Measurements from ENCODE around the gene CAPN6.

Gene CAPN6

DNA sequence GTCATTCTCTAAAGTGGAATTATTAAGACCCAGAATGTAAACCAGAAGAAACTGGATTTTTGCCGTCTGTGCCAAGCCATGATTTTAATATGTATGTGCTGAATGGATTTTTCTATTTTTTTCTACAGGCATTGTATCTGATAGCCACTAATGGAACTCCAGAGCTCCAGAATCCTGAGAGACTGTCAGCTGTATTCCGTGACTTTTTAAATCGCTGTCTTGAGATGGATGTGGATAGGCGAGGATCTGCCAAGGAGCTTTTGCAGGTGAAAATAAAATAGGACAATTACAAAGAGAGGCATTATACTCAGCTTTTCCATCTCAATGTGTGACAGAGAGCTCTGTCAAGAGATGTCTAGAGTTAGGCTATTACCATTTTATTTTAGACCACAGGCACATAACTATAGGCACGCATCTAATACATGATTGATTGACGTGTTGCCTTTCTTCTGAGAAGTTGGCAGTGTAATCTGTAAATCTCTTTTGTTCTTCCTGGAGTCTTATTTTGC is 53.9 kb downstream of the CAPN6 start:
- no peaks in the 10 kb centered on the region for H3K4me1 ChIP-seq (ENCODE audit: control insufficient read depth in 1 of 2, insufficient read depth in 2 of 2, low read length in 2 of 2)
- H3K9me3 ChIP-seq (ENCODE audit: insufficient read depth, low read depth, low read length), result no peaks in the 10 kb centered on the region
- H3K79me1 ChIP-seq (ENCODE audit: low read length), result no peaks in the 10 kb centered on the region
- no peak overlapping the region for H4K91ac ChIP-seq (ENCODE audit: low read depth, low read length)
- H3K4ac ChIP-seq (ENCODE audit: low read depth, low read length), result no peak overlapping the region
- no peaks in the 10 kb centered on the region for H3K27me3 ChIP-seq (ENCODE audit: insufficient read depth, low read length)
- no peak overlapping the region for H3K9ac ChIP-seq (ENCODE audit: low read length)
- no peaks in the 10 kb centered on the region for H3K36me3 ChIP-seq (ENCODE audit: control insufficient read depth in 1 of 2, insufficient read depth in 2 of 2, low read length in 2 of 2)
- H3K4me2 ChIP-seq (ENCODE audit: low read length), result no peak overlapping the region
- no peak for DNase-seq
- no CpG with 5 or more reads among the region's 6 CpGs for WGBS (ENCODE audit: extremely low coverage, insufficient coverage, insufficient read length)
- no peak overlapping the region for H2AK5ac ChIP-seq (ENCODE audit: low read length)
- no peaks in the 10 kb centered on the region for H3K79me2 ChIP-seq (ENCODE audit: control insufficient read depth, insufficient read depth, low read length, poor library complexity)
- H4K8ac ChIP-seq (ENCODE audit: low read depth, low read length), result no peak overlapping the region
- no peak overlapping the region for H2BK5ac ChIP-seq (ENCODE audit: low read depth, low read length, poor library complexity)
- H2BK120ac ChIP-seq (ENCODE audit: insufficient read depth, low read length, poor library complexity), result no peak overlapping the region
- H2AFZ ChIP-seq (ENCODE audit: insufficient read depth, low read length, poor library complexity), result no peak overlapping the region
- H3K23ac ChIP-seq (ENCODE audit: low read length), result no peak overlapping the region
- no peak overlapping the region for H3K4me3 ChIP-seq (ENCODE audit: low read depth, low read length)
- H3K27ac ChIP-seq (ENCODE audit: low read depth, low read length), result no peak overlapping the region
- H4K12ac ChIP-seq (ENCODE audit: low read depth, low read length), result no peak overlapping the region
- no peak overlapping the region for H3K18ac ChIP-seq (ENCODE audit: low read length)
- H3K14ac ChIP-seq (ENCODE audit: low read length), result no peak overlapping the region
- H2BK12ac ChIP-seq (ENCODE audit: low read length), result no peak overlapping the region

DNA sequence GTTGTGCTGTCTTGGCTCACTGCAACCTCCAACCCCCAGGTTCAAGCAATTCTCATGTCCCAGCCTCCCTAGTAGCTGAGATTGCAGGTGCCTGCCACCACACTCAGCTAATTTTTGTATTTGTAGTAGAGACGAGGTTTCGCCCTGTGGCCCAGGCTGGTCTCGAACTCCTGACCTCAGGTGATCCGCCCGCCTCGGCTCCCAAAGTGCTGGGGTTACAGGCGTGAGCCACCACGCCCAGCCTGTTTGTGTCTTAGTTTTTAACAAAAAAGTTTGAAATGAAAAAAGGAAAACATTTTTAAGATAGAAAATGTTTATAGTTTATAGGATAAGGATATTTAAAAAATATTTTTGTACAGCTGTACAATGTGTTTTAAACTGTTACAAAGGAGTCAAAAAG is 62.4 kb downstream of the CAPN6 start:
- Histone ChIP-seq H3K79me1 (ENCODE audit: low read length) (no peaks in the 10 kb centered on the region), H3K23ac (ENCODE audit: low read length) (no peak overlapping the region), H3K36me3 (ENCODE audit: control insufficient read depth in 1 of 2, insufficient read depth in 2 of 2, low read length in 2 of 2) (peaks cover 0 to 1% of the 10 kb centered on the region in 2 experiments), H3K9ac (ENCODE audit: low read length) (no peak overlapping the region), H3K18ac (ENCODE audit: low read length) (no peak overlapping the region), H3K4me1 (ENCODE audit: control insufficient read depth in 1 of 2, insufficient read depth in 2 of 2, low read length in 2 of 2) (no peaks in the 10 kb centered on the region), H2BK120ac (ENCODE audit: insufficient read depth, low read length, poor library complexity) (no peak overlapping the region), H2AFZ (ENCODE audit: insufficient read depth, low read length, poor library complexity) (no peak overlapping the region), H2BK12ac (ENCODE audit: low read length) (no peak overlapping the region), H3K4ac (ENCODE audit: low read depth, low read length) (no peak overlapping the region), H4K12ac (ENCODE audit: low read depth, low read length) (no peak overlapping the region), H2BK5ac (ENCODE audit: low read depth, low read length, poor library complexity) (no peak overlapping the region), H3K4me3 (ENCODE audit: low read depth, low read length) (no peak overlapping the region), H3K14ac (ENCODE audit: low read length) (no peak overlapping the region), H4K8ac (ENCODE audit: low read depth, low read length) (no peak overlapping the region), H2AK5ac (ENCODE audit: low read length) (no peak overlapping the region), H3K9me3 (ENCODE audit: insufficient read depth, low read depth, low read length) (no peaks in the 10 kb centered on the region), H3K79me2 (ENCODE audit: control insufficient read depth, insufficient read depth, low read length, poor library complexity) (no peaks in the 10 kb centered on the region), H3K4me2 (ENCODE audit: low read length) (no peak overlapping the region), H4K91ac (ENCODE audit: low read depth, low read length) (no peak overlapping the region), H3K27me3 (ENCODE audit: insufficient read depth, low read length) (no peaks in the 10 kb centered on the region), H3K27ac (ENCODE audit: low read depth, low read length) (no peak overlapping the region)
- DNase-seq, result no peak
- no CpG with 5 or more reads among the region's 8 CpGs for WGBS (ENCODE audit: extremely low coverage, insufficient coverage, insufficient read length)

DNA sequence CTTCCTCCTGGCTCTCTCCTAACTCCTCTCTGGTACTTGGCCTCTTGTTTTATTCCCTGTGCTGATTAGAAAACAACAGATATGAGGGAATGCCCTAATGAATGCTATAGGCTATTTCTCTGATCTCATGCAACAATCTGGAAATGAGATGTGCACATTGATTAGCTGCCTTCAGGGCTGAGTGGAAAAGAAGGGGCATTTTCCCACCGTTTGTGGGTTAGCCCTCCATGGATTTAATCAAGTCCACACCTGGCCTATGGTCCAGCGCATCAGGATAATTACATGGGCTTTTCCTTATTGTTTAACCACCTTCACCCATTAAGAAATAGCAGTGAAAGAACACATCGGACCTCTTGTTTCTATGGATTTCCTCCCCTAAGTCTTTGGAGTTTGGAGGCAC is 70.0 kb downstream of the CAPN6 start:
- WGBS (ENCODE audit: extremely low coverage, insufficient coverage, insufficient read length), result no CpG with 5 or more reads among the region's 3 CpGs
- Histone ChIP-seq H3K4me2 (ENCODE audit: low read length) (no peak overlapping the region), H3K14ac (ENCODE audit: low read length) (no peak overlapping the region), H2BK120ac (ENCODE audit: insufficient read depth, low read length, poor library complexity) (no peak overlapping the region), H3K79me1 (ENCODE audit: low read length) (no peaks in the 10 kb centered on the region), H3K27ac (ENCODE audit: low read depth, low read length) (no peak overlapping the region), H4K12ac (ENCODE audit: low read depth, low read length) (no peak overlapping the region), H3K79me2 (ENCODE audit: control insufficient read depth, insufficient read depth, low read length, poor library complexity) (no peaks in the 10 kb centered on the region), H4K8ac (ENCODE audit: low read depth, low read length) (no peak overlapping the region), H3K4ac (ENCODE audit: low read depth, low read length) (no peak overlapping the region), H3K4me1 (ENCODE audit: control insufficient read depth in 1 of 2, insufficient read depth in 2 of 2, low read length in 2 of 2) (no peaks in the 10 kb centered on the region), H3K36me3 (ENCODE audit: control insufficient read depth in 1 of 2, insufficient read depth in 2 of 2, low read length in 2 of 2) (no peaks in the 10 kb centered on the region), H3K18ac (ENCODE audit: low read length) (no peak overlapping the region), H3K9me3 (ENCODE audit: insufficient read depth, low read depth, low read length) (no peaks in the 10 kb centered on the region), H3K23ac (ENCODE audit: low read length) (no peak overlapping the region), H3K27me3 (ENCODE audit: insufficient read depth, low read length) (no peaks in the 10 kb centered on the region), H3K9ac (ENCODE audit: low read length) (no peak overlapping the region), H2AFZ (ENCODE audit: insufficient read depth, low read length, poor library complexity) (no peak overlapping the region), H3K4me3 (ENCODE audit: low read depth, low read length) (no peak overlapping the region), H4K91ac (ENCODE audit: low read depth, low read length) (no peak overlapping the region), H2BK5ac (ENCODE audit: low read depth, low read length, poor library complexity) (no peak overlapping the region), H2AK5ac (ENCODE audit: low read length) (no peak overlapping the region), H2BK12ac (ENCODE audit: low read length) (no peak overlapping the region)
- no peak for DNase-seq

DNA sequence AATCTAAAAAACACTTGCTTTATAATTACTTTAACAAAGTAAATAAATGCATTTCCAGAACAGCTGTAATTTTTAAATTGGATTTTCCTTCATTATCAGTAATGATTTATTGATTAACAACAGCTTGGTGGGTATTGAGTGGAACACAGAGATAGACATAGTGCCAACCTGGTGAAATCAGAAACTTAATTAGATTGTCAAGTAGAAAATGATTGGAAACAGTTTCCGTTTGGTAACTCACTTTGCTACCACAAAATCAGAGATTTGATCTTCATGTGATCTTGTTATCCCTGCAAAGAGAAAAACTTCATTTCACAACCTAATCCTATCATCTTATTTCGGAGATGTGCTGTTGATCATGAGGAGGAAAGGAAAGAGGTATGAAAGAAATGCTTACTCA is 70.8 kb downstream of the CAPN6 start:
- Histone ChIP-seq H2AFZ (ENCODE audit: insufficient read depth, low read length, poor library complexity) (no peak overlapping the region), H4K12ac (ENCODE audit: low read depth, low read length) (no peak overlapping the region), H3K27me3 (ENCODE audit: insufficient read depth, low read length) (no peaks in the 10 kb centered on the region), H3K4me2 (ENCODE audit: low read length) (no peak overlapping the region), H2BK5ac (ENCODE audit: low read depth, low read length, poor library complexity) (no peak overlapping the region), H4K91ac (ENCODE audit: low read depth, low read length) (no peak overlapping the region), H2BK120ac (ENCODE audit: insufficient read depth, low read length, poor library complexity) (no peak overlapping the region), H3K14ac (ENCODE audit: low read length) (no peak overlapping the region), H3K79me2 (ENCODE audit: control insufficient read depth, insufficient read depth, low read length, poor library complexity) (no peaks in the 10 kb centered on the region), H3K79me1 (ENCODE audit: low read length) (no peaks in the 10 kb centered on the region), H4K8ac (ENCODE audit: low read depth, low read length) (no peak overlapping the region), H2BK12ac (ENCODE audit: low read length) (no peak overlapping the region), H3K9ac (ENCODE audit: low read length) (no peak overlapping the region), H3K27ac (ENCODE audit: low read depth, low read length) (no peak overlapping the region), H3K4me1 (ENCODE audit: control insufficient read depth in 1 of 2, insufficient read depth in 2 of 2, low read length in 2 of 2) (no peaks in the 10 kb centered on the region), H3K9me3 (ENCODE audit: insufficient read depth, low read depth, low read length) (no peaks in the 10 kb centered on the region), H3K4me3 (ENCODE audit: low read depth, low read length) (no peak overlapping the region), H3K36me3 (ENCODE audit: control insufficient read depth in 1 of 2, insufficient read depth in 2 of 2, low read length in 2 of 2) (no peaks in the 10 kb centered on the region), H3K18ac (ENCODE audit: low read length) (no peak overlapping the region), H3K4ac (ENCODE audit: low read depth, low read length) (no peak overlapping the region), H3K23ac (ENCODE audit: low read length) (no peak overlapping the region), H2AK5ac (ENCODE audit: low read length) (no peak overlapping the region)
- no peak for DNase-seq
- WGBS (ENCODE audit: extremely low coverage, insufficient coverage, insufficient read length), result no CpG with 5 or more reads among the region's 2 CpGs
